ENCODE results near the gene ELOVL6.

- TF ChIP-seq ATF2 (CRISPR knock-in tag; IDR thresholded peaks at IDR 0.05): no peak
- no peak for TF ChIP-seq SIN3A (IDR thresholded peaks at IDR 0.05; ENCODE audit: borderline replicate concordance in 2 of 2, control insufficient read depth in 1 of 2, low read depth in 2 of 2, low read length in 2 of 2)
- TF ChIP-seq HDAC6 (IDR thresholded peaks at IDR 0.05; ENCODE audit: low read depth, low read length): no peak
- TF ChIP-seq ZNF133 (CRISPR knock-in tag; IDR thresholded peaks at IDR 0.05): no peak
- TF ChIP-seq POLR2AphosphoS5 (IDR thresholded peaks at IDR 0.05; ENCODE audit: control insufficient read depth, insufficient read depth, low read depth, low read length): no peak
- TF ChIP-seq RFX1 (IDR thresholded peaks at IDR 0.05): no peak
- TF ChIP-seq CHD2 (IDR thresholded peaks at IDR 0.05; ENCODE audit: low read depth, low read length): no peak
Observed at GRCh38 chr4:110025718-110026117, 172.7 kb downstream of the ELOVL6 start.
